SK-N-MC (cell line): Measurements from ENCODE around the gene KCNK7.
A peak's percentile ranks its signal among the peaks of the same experiment; 100 is the strongest.
"Not testable (repeated sequence)": the region's sequence is repeated elsewhere in the genome, so short reads cannot be mapped to it uniquely, and the experiment has no call there.

Source experiments
- DNase-seq: peaks from one replicate; pipeline ENCODE4 v3.0.0-alpha.2; 2011; ENCODE audit warnings: low read depth, low spot score
- H3K27ac ChIP-seq: fragments of 200-600 bp; sonication (generic); 2 replicates; pipeline ENCODE4 v1.5.1; 2016; ENCODE audit warnings: mixed run types
- H3K36me3 ChIP-seq: fragments of 200-600 bp; sonication (generic); 2 replicates; pipeline ENCODE4 v1.6.1; 2017; ENCODE audit warnings: antibody characterized with exemption, low read length, mixed read lengths; ENCODE audit not compliant: insufficient read depth
- H3K4me3 ChIP-seq: fragments of 200-600 bp; sonication (generic); 2 replicates; pipeline ENCODE4 v1.5.1; 2016
- H3K9ac ChIP-seq: fragments of 200-600 bp; sonication (generic); 2 replicates; pipeline ENCODE4 v1.8.0; 2017; ENCODE audit warnings: mixed run types, mixed read lengths; ENCODE audit not compliant: insufficient read length
- H3K9me3 ChIP-seq: fragments of 200-600 bp; sonication (generic); 2 replicates; pipeline ENCODE4 v1.6.1; 2017; ENCODE audit warnings: low read depth, mild to moderate bottlenecking, antibody characterized with exemption, low read length, moderate library complexity, mixed read lengths
- EZH2 ChIP-seq: fragments of 200-600 bp; sonication (generic); IDR thresholded peaks from one replicate; pipeline ENCODE4 v1.6.1; 2017; ENCODE audit warnings: antibody characterized with exemption
- FOXP2 ChIP-seq: optimal IDR thresholded peaks from 2 replicates; pipeline ENCODE3; 2011; ENCODE audit warnings: mild to moderate bottlenecking, moderate library complexity; ENCODE audit not compliant: insufficient read depth; ENCODE audit errors: extremely low read length, control extremely low read depth
- POLR2AphosphoS5 ChIP-seq: IDR thresholded peaks from 2 replicates; pipeline ENCODE4 v1.6.1; 2012; ENCODE audit warnings: mild to moderate bottlenecking, low read depth, low read length, borderline replicate concordance

Gene KCNK7

DNA sequence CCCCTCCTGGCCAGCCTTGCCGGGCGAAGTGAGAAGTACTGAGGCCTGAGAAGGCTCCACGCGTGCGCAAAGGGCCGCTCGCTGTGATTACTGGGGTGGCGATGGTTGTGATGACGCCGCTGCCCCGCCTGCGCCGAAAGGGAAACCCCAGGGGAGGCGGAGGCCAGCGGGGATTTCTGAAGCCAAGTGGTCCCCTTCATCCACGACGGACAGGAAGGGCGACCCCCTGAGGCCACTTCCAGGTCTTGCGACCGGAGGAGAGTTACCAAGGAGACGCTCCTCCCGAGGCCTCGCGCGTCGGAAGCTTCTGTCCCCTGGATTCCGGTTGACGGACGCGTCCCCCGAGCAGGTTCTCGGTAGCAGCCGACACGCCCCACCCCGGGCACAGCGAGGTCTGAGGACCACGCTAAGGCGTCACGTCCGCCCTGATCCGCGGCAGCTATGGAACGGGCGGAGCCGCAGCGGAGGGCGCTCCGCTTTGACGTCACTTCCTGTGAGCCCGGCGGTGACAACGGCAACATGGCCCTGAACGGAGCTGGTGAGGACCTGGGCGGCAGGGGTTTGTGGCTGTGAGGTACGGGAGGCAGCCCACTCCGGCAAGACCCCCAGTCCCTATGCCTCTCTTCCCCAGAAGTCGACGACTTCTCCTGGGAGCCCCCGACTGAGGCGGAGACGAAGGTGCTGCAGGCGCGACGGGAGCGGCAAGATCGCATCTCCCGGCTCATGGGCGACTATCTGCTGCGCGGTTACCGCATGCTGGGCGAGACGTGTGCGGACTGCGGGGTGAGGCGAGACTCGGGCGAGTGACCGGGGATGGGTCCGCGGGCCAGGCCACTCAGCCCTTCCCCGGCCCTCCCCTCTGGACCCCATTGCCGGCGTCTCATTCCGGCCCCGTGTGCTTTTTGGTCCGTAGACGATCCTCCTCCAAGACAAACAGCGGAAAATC lies 25.4 kb downstream of the KCNK7 start, which contains the start of gene ZNRD2:
ZNRD2 (plus strand) TSS at position 505 of the 946 bp plus-strand sequence; CDS start at position 520, 15 bp downstream.
- H3K36me3 ChIP-seq, result peaks cover 4% of the 10 kb centered on the region; the same call in 1 of the 2 replicates
- TF ChIP-seq EZH2, result no peak
- peak; percentile 80 for TF ChIP-seq POLR2AphosphoS5
- peak; percentile 86 for TF ChIP-seq FOXP2
- H3K9me3 ChIP-seq, result no peaks in the 10 kb centered on the region
- peak within 1 kb of the TSS; percentile 95 for H3K9ac ChIP-seq
- peak; percentile 72 for DNase-seq
- H3K27ac ChIP-seq, result peak within 1 kb of the TSS; percentile 92
- H3K4me3 ChIP-seq, result peak within 1 kb of the TSS; percentile 98

DNA sequence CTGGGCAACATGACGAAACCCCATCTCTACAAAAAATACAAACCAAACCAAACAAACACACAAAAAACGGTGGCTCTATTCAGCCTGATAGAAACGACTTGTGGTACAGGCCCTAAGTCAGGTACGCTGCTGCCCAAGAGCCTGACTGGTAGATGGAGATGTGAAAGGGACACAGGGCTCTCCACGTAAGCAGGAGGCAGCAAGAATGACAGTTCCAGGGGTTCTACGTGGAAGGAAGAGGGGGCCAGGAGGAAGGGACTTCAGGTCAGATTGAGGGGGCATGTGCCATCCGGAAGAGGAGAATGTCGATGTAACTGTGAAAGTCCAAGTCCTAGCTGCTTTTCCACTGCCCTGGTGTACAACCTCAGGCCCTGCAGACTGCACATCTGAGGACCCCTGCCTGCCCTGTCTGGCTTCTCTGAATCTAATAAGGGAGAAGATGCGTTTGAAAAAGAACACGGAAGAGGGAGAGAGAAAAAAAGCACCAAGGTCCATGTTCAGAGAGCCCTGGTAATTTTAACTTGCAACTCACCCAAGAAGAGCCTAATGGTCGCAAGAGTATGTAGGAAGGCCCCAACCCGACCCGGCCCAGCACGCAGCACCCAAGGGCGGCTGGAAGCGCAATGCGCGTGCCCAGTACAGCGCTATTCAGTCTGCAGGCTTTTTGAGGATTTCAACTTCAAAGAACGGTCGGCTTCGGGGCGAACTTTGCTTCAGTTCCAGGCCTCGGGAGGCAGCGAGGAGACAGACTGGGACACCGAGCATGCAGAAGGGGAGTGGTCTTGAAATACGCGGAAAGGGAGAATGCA lies 26.2 kb downstream of the KCNK7 start:
- DNase-seq, result no peak

DNA sequence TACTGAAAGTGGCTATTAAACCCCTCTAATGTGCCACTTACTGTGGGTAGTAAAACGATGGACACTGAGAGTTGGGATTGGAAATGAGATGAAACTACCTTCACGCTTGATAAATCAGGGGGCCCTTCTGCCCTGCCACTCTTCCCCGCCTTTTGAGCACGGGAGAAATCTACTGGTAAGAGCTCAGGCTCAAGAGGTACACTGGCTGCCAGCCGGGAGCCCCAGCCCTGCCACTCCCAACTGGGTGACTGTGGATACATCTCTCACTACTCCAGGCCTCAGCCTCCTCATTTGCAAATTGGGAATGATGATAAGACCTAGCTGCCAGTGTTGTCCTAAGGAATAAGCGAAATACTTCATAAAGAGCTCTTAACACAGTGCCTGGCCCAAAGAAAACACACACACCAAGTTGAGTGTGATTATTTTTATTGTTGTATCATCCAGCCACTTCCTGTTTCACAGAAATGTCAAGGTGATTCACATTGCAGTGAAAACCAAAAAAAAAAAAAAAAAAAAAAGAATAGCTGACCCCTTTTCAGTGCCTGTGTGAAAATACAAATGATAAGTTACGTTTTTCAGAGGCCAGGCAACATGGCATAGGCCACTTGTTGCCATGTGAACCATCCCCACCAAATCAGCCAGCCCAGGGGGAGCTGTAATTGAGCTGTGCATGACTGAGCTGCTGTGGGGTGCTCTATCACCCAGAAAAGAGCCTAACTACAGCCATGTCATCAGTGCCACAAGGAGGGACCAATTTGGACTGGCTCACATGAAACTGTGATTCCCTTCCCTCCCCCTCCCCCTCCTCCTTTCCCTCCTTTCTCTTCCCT lies 29.8 kb downstream of the KCNK7 start:
- no peak for DNase-seq
- Histone ChIP-seq H3K27ac (no peak overlapping the region), H3K36me3 (peaks cover 4% of the 10 kb centered on the region; the same call in 1 of the 2 replicates), H3K9ac (no peak overlapping the region), H3K9me3 (no peaks in the 10 kb centered on the region), H3K4me3 (no peak overlapping the region)
- TF ChIP-seq POLR2AphosphoS5, result no peak

More for the DNA sequence above, 26.2 kb downstream of the KCNK7 start:
- Histone ChIP-seq H3K4me3 (peak overlapping the region; percentile 98), H3K27ac (peak overlapping the region; percentile 92), H3K9me3 (no peaks in the 10 kb centered on the region), H3K36me3 (peaks cover 4% of the 10 kb centered on the region; the same call in 1 of the 2 replicates), H3K9ac (peak overlapping the region; percentile 95)
- TF ChIP-seq POLR2AphosphoS5 (0 out of 2 replicates have a peak, but pooled peaks have one; percentile 57), FOXP2 (no peak)

GRCh38 chr11:65564879-65565559 lies 30.6 kb downstream of the KCNK7 start:
- not testable (repeated sequence) for H3K27ac ChIP-seq, H3K9ac ChIP-seq, H3K9me3 ChIP-seq, DNase-seq, H3K36me3 ChIP-seq, H3K4me3 ChIP-seq

DNA sequence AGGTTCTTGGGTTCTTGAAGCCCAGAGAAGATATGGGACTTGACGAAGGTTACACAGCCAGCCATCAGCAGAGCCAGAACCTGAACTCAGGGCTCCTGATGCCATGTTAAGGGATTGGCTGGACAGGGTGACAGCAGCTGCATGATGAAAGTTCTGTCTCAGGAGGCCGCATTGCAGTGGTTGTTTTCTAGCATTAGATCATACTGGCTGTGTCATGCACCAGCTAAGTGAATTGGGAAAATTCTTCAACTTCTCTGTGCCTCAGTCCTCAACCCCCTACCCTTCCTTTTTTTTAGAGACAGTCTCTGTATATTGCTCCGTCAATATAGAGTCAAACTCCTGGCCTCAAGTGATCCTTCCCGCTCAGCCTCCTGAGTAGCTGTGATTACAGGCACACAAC lies 32.0 kb downstream of the KCNK7 start:
- no peak overlapping the region for H3K9ac ChIP-seq
- no peak overlapping the region for H3K4me3 ChIP-seq
- TF ChIP-seq FOXP2 (no peak), POLR2AphosphoS5 (no peak), EZH2 (no peak)
- DNase-seq, result no peak
- no peak overlapping the region for H3K27ac ChIP-seq
- H3K36me3 ChIP-seq, result peaks cover 2% of the 10 kb centered on the region; the same call in 1 of the 2 replicates
- no peaks in the 10 kb centered on the region for H3K9me3 ChIP-seq

GRCh38 chr11:65562788-65563187 lies 32.8 kb downstream of the KCNK7 start:
- TF ChIP-seq FOXP2 (no peak), EZH2 (no peak), POLR2AphosphoS5 (no peak)
- H3K27ac ChIP-seq, result no peak overlapping the region
- DNase-seq, result no peak
- no peaks in the 10 kb centered on the region for H3K36me3 ChIP-seq
- no peak overlapping the region for H3K9ac ChIP-seq
- H3K9me3 ChIP-seq, result no peaks in the 10 kb centered on the region
- no peak overlapping the region for H3K4me3 ChIP-seq

DNA sequence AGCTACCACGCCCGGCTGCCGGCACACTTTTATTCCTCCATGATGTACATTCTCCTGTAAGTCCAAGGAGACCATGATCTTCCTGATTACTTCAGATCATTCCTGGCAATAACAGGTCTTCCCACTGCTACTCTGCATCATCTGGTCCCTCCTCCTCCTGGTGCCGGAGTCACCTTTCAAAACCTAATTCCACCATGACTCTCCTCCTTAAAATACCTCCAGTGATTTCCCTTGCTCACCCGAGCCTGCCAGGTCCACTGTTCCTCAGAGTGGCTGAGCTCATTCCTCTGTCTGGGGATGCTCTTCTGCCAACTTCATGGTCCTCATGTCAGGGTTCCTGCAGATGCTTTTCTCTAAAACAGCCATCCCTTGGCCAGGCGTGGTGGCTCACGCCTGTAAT lies 33.6 kb downstream of the KCNK7 start:
- no peak overlapping the region for H3K9ac ChIP-seq
- no peaks in the 10 kb centered on the region for H3K36me3 ChIP-seq
- DNase-seq, result no peak
- H3K9me3 ChIP-seq, result no peaks in the 10 kb centered on the region
- TF ChIP-seq FOXP2 (no peak), EZH2 (no peak), POLR2AphosphoS5 (no peak)
- H3K4me3 ChIP-seq, result no peak overlapping the region
- no peak overlapping the region for H3K27ac ChIP-seq
